Measurements from ENCODE around the gene HLA-DOB. TPM values are rescaled to one million over a fixed set of nuclear protein-coding genes. Genes with fewer than 3 reads are reported as not detected.

Gene HLA-DOB
- 0.56 and 0.79 TPM in 2 replicates for total RNA-seq (2022)
- Bru-seq, nascent RNA, result percentile 49 among the genes with signal in this experiment
- percentile 73 among the genes with signal in this experiment for BruChase-seq, experiment 1, labeled RNA remaining after a 6-hour chase
- BruChase-seq, experiment 2, labeled RNA remaining after a 2-hour chase, result percentile 67 among the genes with signal in this experiment
- long read RNA-seq, result 0 reads

- intact Hi-C loops (cut with micrococcal nuclease), result no loop called here
- no peak for TF ChIP-seq CTCF (IDR thresholded peaks at IDR 0.05; ENCODE audit: unreplicated experiment)
- ChIA-PET CTCF (no interaction called here), POLR2A (no interaction called here)
- no TSS peak for BruUV-seq (replicated peaks)
- Mint-ChIP-seq H3K27ac (ENCODE audit: low read depth, unreplicated experiment) (no peak within 1 kb of the TSS), H3K36me3 (ENCODE audit: insufficient read depth, unreplicated experiment) (no peaks in the 10 kb centered on the region), H3K4me3 (ENCODE audit: unreplicated experiment) (peak within 1 kb of the TSS; percentile 57), H3K9me3 (ENCODE audit: unreplicated experiment) (no peaks in the 10 kb centered on the region), H3K27me3 (ENCODE audit: insufficient read depth, unreplicated experiment) (no peaks in the 10 kb centered on the region), H3K4me1 (ENCODE audit: insufficient read depth, unreplicated experiment) (peaks cover 20% of the 10 kb centered on the region)
- peak; percentile 61 for DNase-seq (ENCODE audit: unreplicated experiment)
Observed at GRCh38 chr6:32816746-32817204, at the start of gene HLA-DOB. TSS of gene HLA-DOB (minus strand) at chr6:32817002. CDS start at chr6:32816951, 51 bp downstream.

GRCh38 chr6:32865724-32866443 is 49.1 kb upstream of the HLA-DOB start:
- peaks cover 18% of the 10 kb centered on the region for H3K27me3 Mint-ChIP-seq (ENCODE audit: insufficient read depth, unreplicated experiment)
- intact Hi-C loops (cut with micrococcal nuclease), result loop anchor here (5.0 kb wide), 1 partner anchor 164 kb away; no protein-coding TSS in a partner anchor
- H3K9me3 Mint-ChIP-seq (ENCODE audit: unreplicated experiment), result no peaks in the 10 kb centered on the region
- CTCF ChIA-PET, result interaction anchor here (0.7 to 4.1 kb wide), 4 partner anchors 12 to 39 kb away, joined by 3 to 42 read pairs (median 6); partner anchors contain the start of genes PSMB9, TAP1 and TAP2
- no peaks in the 10 kb centered on the region for H3K36me3 Mint-ChIP-seq (ENCODE audit: insufficient read depth, unreplicated experiment)
- no peak overlapping the region for H3K27ac Mint-ChIP-seq (ENCODE audit: low read depth, unreplicated experiment)
- DNase-seq (ENCODE audit: unreplicated experiment), result no peak
- no peak overlapping the region for H3K4me3 Mint-ChIP-seq (ENCODE audit: unreplicated experiment)
- no peak for TF ChIP-seq CTCF (IDR thresholded peaks at IDR 0.05; ENCODE audit: unreplicated experiment)
- POLR2A ChIA-PET, result no interaction called here
- peaks cover 7% of the 10 kb centered on the region for H3K4me1 Mint-ChIP-seq (ENCODE audit: insufficient read depth, unreplicated experiment)
- no TSS peak for BruUV-seq (replicated peaks)

GRCh38 chr6:32862725-32863124 is 45.9 kb upstream of the HLA-DOB start:
- Mint-ChIP-seq H3K27ac (ENCODE audit: low read depth, unreplicated experiment) (no peak overlapping the region), H3K36me3 (ENCODE audit: insufficient read depth, unreplicated experiment) (peaks cover 5% of the 10 kb centered on the region), H3K27me3 (ENCODE audit: insufficient read depth, unreplicated experiment) (no peaks in the 10 kb centered on the region), H3K9me3 (ENCODE audit: unreplicated experiment) (no peaks in the 10 kb centered on the region), H3K4me1 (ENCODE audit: insufficient read depth, unreplicated experiment) (peaks cover 14% of the 10 kb centered on the region), H3K4me3 (ENCODE audit: unreplicated experiment) (no peak overlapping the region)
- no TSS peak for BruUV-seq (replicated peaks)
- CTCF ChIA-PET, result interaction anchor here (1.0 to 4.4 kb wide), 2 partner anchors 23 to 37 kb away, joined by 4 to 65 read pairs; partner anchors contain the start of gene TAP2
- no peak for TF ChIP-seq CTCF (IDR thresholded peaks at IDR 0.05; ENCODE audit: unreplicated experiment)
- DNase-seq (ENCODE audit: unreplicated experiment), result no peak
- intact Hi-C loops (cut with micrococcal nuclease), result no loop called here
- POLR2A ChIA-PET, result interaction anchor here (2.2 to 3.3 kb wide), 2 partner anchors 24 to 25 kb away, joined by 12 to 16 read pairs; partner anchors contain the start of gene TAP2

- CTCF ChIA-PET, result interaction anchor here (1.1 to 4.4 kb wide), 4 partner anchors 11 to 25 kb away, joined by 3 to 65 read pairs (median 3); partner anchors contain the start of gene TAP2
- peaks cover 5% of the 10 kb centered on the region for H3K36me3 Mint-ChIP-seq (ENCODE audit: insufficient read depth, unreplicated experiment)
- no peak for TF ChIP-seq CTCF (IDR thresholded peaks at IDR 0.05; ENCODE audit: unreplicated experiment)
- POLR2A ChIA-PET, result interaction anchor here (1.0 to 3.3 kb wide), 8 partner anchors 10 to 1091 kb away, joined by 3 to 16 read pairs (median 6); partner anchors contain the start of genes BRD2, PSMB8 and TAP2
- no peak for DNase-seq (ENCODE audit: unreplicated experiment)
- H3K4me1 Mint-ChIP-seq (ENCODE audit: insufficient read depth, unreplicated experiment), result peaks cover 14% of the 10 kb centered on the region
- no peaks in the 10 kb centered on the region for H3K27me3 Mint-ChIP-seq (ENCODE audit: insufficient read depth, unreplicated experiment)
- no peak overlapping the region for H3K4me3 Mint-ChIP-seq (ENCODE audit: unreplicated experiment)
- peak overlapping the region; percentile 96 for H3K27ac Mint-ChIP-seq (ENCODE audit: low read depth, unreplicated experiment)
- intact Hi-C loops (cut with micrococcal nuclease), result no loop called here
- BruUV-seq (replicated peaks), result no TSS peak
- no peaks in the 10 kb centered on the region for H3K9me3 Mint-ChIP-seq (ENCODE audit: unreplicated experiment)
Observed at GRCh38 chr6:32860674-32861073, 43.9 kb upstream of the HLA-DOB start.
